GM12873 (cell line): ENCODE results near the gene PACS2.

Experiments
- TF ChIP-seq, protein P1 (sequence below): IDR thresholded peaks from 2 replicates; pipeline ENCODE4 v1.5.1; 2012; ENCODE audit warnings: low read depth, mild to moderate bottlenecking, moderate library complexity, low read length, control low read depth; ENCODE audit not compliant: insufficient read depth; ENCODE audit errors: missing control alignments

Gene PACS2

DNA sequence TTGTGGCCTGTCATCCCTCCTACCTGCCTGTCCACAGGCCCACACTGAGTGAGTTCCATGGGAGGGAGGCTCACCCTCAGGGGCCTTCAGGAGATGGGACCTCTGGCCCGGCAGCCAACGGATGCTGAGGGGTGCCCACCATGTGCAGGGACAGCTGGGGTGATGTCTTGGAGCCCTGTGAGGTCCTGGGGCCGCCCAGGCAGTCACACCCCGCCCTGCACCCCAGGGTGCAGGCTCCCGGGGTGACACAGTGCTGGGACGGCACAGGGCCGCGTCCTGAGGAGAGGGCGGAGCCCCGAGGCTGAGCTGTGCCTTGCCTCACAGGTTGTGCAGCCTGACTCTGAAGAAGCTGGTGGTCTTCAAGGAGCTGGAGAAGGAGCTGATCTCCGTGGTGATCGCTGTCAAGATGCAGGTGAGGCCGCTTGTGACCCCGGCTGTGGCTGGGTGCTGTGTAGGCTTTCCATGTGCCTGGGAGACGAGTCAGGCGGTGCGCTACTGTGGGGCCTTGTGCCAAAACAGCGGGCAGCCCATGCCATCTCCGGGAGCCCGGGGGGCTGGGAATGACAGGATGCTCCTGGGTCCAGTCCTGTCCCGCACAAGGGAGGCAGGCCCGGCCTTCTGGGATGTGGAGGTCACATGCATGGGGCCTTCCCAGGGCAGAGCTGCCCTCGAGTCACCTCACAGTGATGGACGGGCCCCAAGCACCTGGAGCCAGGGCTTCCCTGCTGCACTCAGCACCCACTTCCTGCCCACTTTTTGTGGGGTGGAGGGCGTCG is 33.8 kb downstream of the PACS2 start:
- TF ChIP-seq, protein P1, sequence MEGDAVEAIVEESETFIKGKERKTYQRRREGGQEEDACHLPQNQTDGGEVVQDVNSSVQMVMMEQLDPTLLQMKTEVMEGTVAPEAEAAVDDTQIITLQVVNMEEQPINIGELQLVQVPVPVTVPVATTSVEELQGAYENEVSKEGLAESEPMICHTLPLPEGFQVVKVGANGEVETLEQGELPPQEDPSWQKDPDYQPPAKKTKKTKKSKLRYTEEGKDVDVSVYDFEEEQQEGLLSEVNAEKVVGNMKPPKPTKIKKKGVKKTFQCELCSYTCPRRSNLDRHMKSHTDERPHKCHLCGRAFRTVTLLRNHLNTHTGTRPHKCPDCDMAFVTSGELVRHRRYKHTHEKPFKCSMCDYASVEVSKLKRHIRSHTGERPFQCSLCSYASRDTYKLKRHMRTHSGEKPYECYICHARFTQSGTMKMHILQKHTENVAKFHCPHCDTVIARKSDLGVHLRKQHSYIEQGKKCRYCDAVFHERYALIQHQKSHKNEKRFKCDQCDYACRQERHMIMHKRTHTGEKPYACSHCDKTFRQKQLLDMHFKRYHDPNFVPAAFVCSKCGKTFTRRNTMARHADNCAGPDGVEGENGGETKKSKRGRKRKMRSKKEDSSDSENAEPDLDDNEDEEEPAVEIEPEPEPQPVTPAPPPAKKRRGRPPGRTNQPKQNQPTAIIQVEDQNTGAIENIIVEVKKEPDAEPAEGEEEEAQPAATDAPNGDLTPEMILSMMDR = no peak

DNA sequence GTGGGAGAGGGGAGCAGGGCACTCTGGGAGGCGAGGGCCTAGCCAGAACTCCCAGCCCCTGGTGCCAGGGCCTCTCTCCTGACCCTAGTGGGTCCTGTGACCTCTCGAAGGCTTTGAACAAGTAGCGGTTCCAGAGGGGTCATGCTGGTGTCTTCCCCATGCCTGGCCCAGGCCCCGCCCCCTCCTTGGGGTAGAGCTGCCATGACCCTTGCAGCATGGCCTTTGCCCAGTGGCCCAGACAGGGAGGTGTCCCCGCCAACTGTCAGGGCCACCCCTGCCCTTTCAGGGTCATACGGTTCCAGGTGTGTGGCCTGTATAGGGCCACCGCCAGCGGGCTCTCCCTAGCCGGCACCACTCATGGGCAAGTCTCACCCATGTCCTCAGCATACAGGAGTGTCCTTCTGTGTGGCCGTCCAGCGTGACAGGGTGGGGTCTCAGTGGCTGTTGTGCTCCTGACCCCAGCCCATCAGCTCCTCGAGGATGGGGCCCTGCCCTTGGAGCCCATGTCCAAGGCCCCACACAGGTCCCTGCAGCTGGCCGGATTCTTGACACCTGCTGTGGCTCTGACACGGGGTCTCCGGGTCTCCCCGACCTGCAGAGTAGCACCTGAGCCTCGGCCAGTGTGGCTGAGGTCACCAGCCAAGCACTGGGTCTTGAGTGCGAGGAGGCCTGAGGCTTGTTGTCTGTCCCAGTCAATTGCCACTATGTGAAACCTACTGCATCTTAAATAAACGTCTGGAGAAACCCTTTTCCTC is 34.6 kb downstream of the PACS2 start:
- TF ChIP-seq, protein P1 = no peak

DNA sequence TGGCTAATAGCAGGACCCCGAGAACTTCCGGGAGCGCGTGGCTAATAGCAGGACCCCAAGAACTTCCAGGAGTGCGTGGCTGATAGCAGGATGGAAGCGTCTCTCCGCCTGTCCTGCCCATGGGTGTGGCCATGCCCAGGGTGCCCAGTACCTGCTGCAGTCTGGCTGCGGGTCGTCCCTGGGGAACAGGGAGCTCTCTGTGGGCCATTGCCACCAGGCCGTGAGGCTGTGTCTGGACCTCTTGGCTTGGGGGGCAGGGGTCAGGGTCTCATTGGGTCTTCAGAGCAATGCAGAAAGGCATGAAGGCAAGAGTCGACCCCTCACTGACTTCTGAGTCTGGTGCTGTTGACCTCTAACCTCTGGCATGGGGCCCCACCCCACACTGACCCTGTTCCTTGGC is 35.4 kb downstream of the PACS2 start:
- TF ChIP-seq, protein P1 = no peak

DNA sequence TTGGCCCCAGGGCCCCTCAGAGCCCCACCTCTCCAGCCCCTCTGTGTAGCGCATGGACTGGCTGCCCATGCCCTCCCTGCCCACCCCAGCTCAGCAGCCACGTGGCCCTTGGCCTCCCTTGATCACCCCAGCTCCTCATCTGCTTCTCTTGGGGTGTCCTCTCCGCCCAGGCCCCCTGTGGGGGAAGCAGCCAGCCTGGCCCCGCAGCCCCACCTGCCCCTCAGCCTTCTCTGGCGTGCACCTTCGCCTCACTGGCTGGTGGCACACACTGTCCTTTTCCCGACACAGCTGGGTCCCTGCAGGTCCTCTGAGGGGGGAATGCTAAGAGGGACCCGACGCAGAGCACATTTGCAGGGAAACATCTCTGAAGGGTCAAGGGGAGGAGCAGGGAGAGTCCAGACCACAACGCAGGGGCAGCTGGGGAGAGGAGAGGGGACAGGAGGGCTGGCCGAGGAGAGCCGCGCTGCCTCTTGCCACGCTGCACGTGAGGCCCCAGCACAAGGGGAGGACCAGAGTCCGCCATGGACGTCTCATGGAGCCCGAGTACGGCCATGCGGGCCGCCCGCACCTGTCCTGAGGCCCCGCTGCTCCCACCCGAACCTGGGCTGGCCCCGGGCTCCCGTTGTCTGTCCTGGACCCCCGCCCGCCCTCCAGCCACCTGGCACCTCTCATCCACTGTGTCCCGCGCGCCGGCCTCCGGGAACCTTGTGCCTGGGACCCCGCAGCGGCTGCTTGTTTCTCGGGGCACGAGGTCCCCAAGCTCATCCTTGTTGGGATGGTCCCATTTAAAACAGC is 36.1 kb downstream of the PACS2 start:
- TF ChIP-seq, protein P1 = no peak

DNA sequence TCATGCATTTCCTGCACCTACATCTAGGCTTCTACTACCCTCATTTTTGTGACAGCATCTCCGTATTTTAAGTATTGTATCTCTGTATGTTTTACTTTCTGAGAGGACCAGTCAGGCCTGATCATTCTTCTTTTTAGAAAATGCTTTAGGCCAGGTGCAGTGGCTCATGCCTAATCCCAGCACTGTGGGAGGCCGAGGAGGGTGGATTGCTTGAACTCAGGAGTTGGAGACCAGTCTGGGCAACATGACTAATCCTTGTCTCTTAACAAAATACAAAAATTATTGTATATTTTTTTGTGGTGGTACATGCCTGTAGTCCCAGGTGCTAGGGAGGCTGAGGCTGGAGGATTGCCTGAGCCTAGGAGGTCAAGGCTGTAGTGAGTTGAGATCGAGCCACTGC is 36.9 kb downstream of the PACS2 start:
- TF ChIP-seq, protein P1 = no peak

DNA sequence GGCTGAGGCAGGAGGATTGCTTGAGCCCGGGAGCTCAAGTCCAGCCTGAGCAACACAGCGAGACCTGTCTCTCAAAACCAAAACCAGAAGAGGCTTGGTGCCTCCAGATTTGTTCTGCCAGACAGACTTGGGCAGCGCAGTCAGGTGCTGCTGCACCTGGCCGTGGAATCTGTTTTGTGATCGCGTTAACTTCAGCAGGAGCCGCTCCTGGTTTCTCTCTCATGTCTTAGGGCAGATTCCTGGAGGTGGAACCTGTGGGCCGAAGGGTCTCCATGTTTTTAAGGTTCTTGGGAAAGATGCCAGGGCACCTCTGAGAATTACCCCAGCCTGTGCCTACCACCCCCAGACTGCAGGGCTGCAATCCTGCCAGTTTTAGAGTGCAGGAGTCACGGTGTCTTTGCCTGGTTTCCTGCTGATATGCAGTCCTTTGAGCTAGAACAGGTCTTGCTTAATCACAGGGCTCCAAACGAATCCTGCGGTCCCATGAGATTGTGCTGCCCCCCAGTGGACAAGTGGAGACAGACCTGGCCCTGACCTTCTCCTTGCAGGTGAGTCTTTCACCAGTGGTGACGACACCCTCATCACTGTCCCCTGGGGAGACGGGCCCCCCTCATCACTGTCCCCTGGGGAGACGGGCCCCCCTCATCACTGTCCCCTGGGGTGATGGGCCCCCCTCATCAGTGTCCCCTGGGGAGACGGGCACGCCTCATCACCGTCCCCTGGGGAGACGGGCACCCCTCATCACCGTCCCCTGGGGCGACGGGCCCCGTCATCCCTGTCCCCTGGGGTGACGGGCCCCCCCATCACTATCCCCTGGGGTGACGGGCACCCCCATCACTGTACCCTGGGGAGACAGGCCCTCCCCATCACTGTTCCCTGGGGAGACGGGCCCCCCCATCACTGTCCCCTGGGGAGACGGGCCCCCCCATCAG is 37.6 kb downstream of the PACS2 start:
- TF ChIP-seq, protein P1 = peak; percentile 94
